GM19438 (cell line): Measurements from ENCODE around the gene RHBDL1.

Experiments
- ATAC-seq: cut with Tn5 transposase; IDR thresholded peaks from one replicate; pipeline ENCODE4 v1.9.1; 2021; ENCODE audit warnings: low read depth; ENCODE audit not compliant: unreplicated experiment

RHBDL1 gene

GRCh38 chr16:674968-675883 is at the start of gene RHBDL1:
TSS of gene RHBDL1 (plus strand) at chr16:675671. CDS start at chr16:675791, 120 bp downstream.
- no peak for ATAC-seq

- ATAC-seq = no peak
Measured at GRCh38 chr16:625977-626765, 49.3 kb upstream of the RHBDL1 start.

- no peak for ATAC-seq
Measured at GRCh38 chr16:626787-627453, 48.6 kb upstream of the RHBDL1 start.

GRCh38 chr16:627454-628239 is 47.8 kb upstream of the RHBDL1 start:
- ATAC-seq = no peak

- ATAC-seq = no peak
Measured at GRCh38 chr16:628321-629061, 47.0 kb upstream of the RHBDL1 start.

GRCh38 chr16:629185-629832 is 46.2 kb upstream of the RHBDL1 start:
- ATAC-seq = no peak

- no peak for ATAC-seq
Measured at GRCh38 chr16:629833-630248, 45.6 kb upstream of the RHBDL1 start.

GRCh38 chr16:630249-630814 is 45.1 kb upstream of the RHBDL1 start:
- ATAC-seq = no peak

- ATAC-seq = no peak
Measured at GRCh38 chr16:630815-631405, 44.6 kb upstream of the RHBDL1 start, which contains the start of gene WFIKKN1. TSS of gene WFIKKN1 (plus strand) at chr16:630985. CDS start at chr16:631254, 269 bp downstream.

GRCh38 chr16:631808-632358 is 43.6 kb upstream of the RHBDL1 start:
- no peak for ATAC-seq

GRCh38 chr16:632486-633335 is 42.8 kb upstream of the RHBDL1 start:
- no peak for ATAC-seq

GRCh38 chr16:633336-634050 is 42.0 kb upstream of the RHBDL1 start:
- ATAC-seq = no peak

- ATAC-seq = no peak
Measured at GRCh38 chr16:634051-634670, 41.3 kb upstream of the RHBDL1 start.

- no peak for ATAC-seq
Measured at GRCh38 chr16:634996-635395, 40.5 kb upstream of the RHBDL1 start.

- ATAC-seq = no peak
Measured at GRCh38 chr16:635573-636205, 39.8 kb upstream of the RHBDL1 start.
